HL-60 (cell line): ENCODE measurements around the gene PLA2G6.

Experiments used
- GABPA ChIP-seq: IDR thresholded peaks from 2 replicates; pipeline ENCODE4 v1.6.1; 2012; ENCODE audit warnings: low read depth
- TF ChIP-seq, protein P1 (sequence below): IDR thresholded peaks from one replicate; pipeline ENCODE4 v1.5.1; 2011; ENCODE audit warnings: low read length, control low read depth, inconsistent platforms; ENCODE audit not compliant: insufficient read depth

DNA sequence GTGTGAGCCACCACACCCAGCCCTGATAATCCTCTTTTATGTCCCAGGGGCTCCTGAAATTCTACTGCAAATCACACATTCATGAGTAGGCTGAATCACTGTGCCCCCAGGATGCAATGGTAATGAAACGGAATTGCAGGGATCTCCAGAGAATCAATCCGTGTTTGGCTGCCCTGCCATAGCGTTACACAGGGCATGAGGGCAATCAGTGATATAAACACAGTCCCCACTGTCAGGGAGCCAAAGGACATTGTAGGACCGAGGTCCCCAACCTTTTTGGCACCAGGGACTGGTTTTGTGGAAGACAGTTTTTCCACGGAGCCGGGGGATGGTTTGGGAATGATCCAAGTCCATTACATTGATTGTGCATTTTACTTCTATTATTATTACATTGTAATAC, 9.0 kb upstream of the PLA2G6 start:
- TF ChIP-seq, protein P1, sequence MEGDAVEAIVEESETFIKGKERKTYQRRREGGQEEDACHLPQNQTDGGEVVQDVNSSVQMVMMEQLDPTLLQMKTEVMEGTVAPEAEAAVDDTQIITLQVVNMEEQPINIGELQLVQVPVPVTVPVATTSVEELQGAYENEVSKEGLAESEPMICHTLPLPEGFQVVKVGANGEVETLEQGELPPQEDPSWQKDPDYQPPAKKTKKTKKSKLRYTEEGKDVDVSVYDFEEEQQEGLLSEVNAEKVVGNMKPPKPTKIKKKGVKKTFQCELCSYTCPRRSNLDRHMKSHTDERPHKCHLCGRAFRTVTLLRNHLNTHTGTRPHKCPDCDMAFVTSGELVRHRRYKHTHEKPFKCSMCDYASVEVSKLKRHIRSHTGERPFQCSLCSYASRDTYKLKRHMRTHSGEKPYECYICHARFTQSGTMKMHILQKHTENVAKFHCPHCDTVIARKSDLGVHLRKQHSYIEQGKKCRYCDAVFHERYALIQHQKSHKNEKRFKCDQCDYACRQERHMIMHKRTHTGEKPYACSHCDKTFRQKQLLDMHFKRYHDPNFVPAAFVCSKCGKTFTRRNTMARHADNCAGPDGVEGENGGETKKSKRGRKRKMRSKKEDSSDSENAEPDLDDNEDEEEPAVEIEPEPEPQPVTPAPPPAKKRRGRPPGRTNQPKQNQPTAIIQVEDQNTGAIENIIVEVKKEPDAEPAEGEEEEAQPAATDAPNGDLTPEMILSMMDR: no peak
- no peak for TF ChIP-seq GABPA
